ENCODE results near the gene C15orf39.
"Not testable (repeated sequence)": the region's sequence is repeated elsewhere in the genome, so short reads cannot be mapped to it uniquely, and the experiment has no call there.

GRCh38 chr15:75258034-75258433 is 56.4 kb downstream of the C15orf39 start, which contains the start of gene GOLGA6C:
- TF ChIP-seq CTCF (IDR thresholded peaks at IDR 0.05; ENCODE audit: borderline replicate concordance, extremely low read depth, low read length, poor library complexity, severe bottlenecking); EZH2 (IDR thresholded peaks at IDR 0.05; ENCODE audit: borderline replicate concordance, low read depth, low read length, severe bottlenecking): not testable (repeated sequence)

Data from DND-41 (cell line).